ENCODE data around the gene ITK.

ITK gene

GRCh38 chr5:157283434-157283833, 102.8 kb downstream of the ITK start:
- WGBS (ENCODE audit: extremely low coverage, insufficient coverage, insufficient read length) = no CpG with 5 or more reads among the region's 3 CpGs
- Histone ChIP-seq H2AFZ (ENCODE audit: insufficient read depth, low read length, poor library complexity) (no peak overlapping the region), H3K9me3 (ENCODE audit: insufficient read depth, low read depth, low read length) (no peaks in the 10 kb centered on the region), H4K8ac (ENCODE audit: low read depth, low read length) (no peak overlapping the region), H2AK5ac (ENCODE audit: low read length) (no peak overlapping the region), H2BK120ac (ENCODE audit: insufficient read depth, low read length, poor library complexity) (no peak overlapping the region), H3K14ac (ENCODE audit: low read length) (no peak overlapping the region), H4K12ac (ENCODE audit: low read depth, low read length) (no peak overlapping the region), H2BK5ac (ENCODE audit: low read depth, low read length, poor library complexity) (no peak overlapping the region), H3K18ac (ENCODE audit: low read length) (no peak overlapping the region), H3K23ac (ENCODE audit: low read length) (no peak overlapping the region), H3K79me2 (ENCODE audit: control insufficient read depth, insufficient read depth, low read length, poor library complexity) (no peaks in the 10 kb centered on the region), H3K27me3 (ENCODE audit: insufficient read depth, low read length) (no peaks in the 10 kb centered on the region), H3K27ac (ENCODE audit: low read depth, low read length) (no peak overlapping the region), H3K4me3 (ENCODE audit: low read depth, low read length) (no peak overlapping the region), H3K4me1 (ENCODE audit: control insufficient read depth in 1 of 2, insufficient read depth in 2 of 2, low read length in 2 of 2) (no peaks in the 10 kb centered on the region), H3K9ac (ENCODE audit: low read length) (no peak overlapping the region), H4K91ac (ENCODE audit: low read depth, low read length) (no peak overlapping the region), H3K4me2 (ENCODE audit: low read length) (no peak overlapping the region), H3K79me1 (ENCODE audit: low read length) (no peaks in the 10 kb centered on the region), H3K36me3 (ENCODE audit: control insufficient read depth in 1 of 2, insufficient read depth in 2 of 2, low read length in 2 of 2) (no peaks in the 10 kb centered on the region), H2BK12ac (ENCODE audit: low read length) (no peak overlapping the region), H3K4ac (ENCODE audit: low read depth, low read length) (no peak overlapping the region)
- no peak for DNase-seq

- Histone ChIP-seq H3K79me2 (ENCODE audit: control insufficient read depth, insufficient read depth, low read length, poor library complexity) (no peaks in the 10 kb centered on the region), H3K9ac (ENCODE audit: low read length) (no peak overlapping the region), H3K14ac (ENCODE audit: low read length) (no peak overlapping the region), H3K4me1 (ENCODE audit: control insufficient read depth in 1 of 2, insufficient read depth in 2 of 2, low read length in 2 of 2) (no peaks in the 10 kb centered on the region), H3K4me2 (ENCODE audit: low read length) (no peak overlapping the region), H3K27ac (ENCODE audit: low read depth, low read length) (no peak overlapping the region), H3K4me3 (ENCODE audit: low read depth, low read length) (no peak overlapping the region), H2BK5ac (ENCODE audit: low read depth, low read length, poor library complexity) (no peak overlapping the region), H3K9me3 (ENCODE audit: insufficient read depth, low read depth, low read length) (no peaks in the 10 kb centered on the region), H3K23ac (ENCODE audit: low read length) (no peak overlapping the region), H3K36me3 (ENCODE audit: control insufficient read depth in 1 of 2, insufficient read depth in 2 of 2, low read length in 2 of 2) (no peaks in the 10 kb centered on the region), H2BK120ac (ENCODE audit: insufficient read depth, low read length, poor library complexity) (no peak overlapping the region), H3K27me3 (ENCODE audit: insufficient read depth, low read length) (no peaks in the 10 kb centered on the region), H2AK5ac (ENCODE audit: low read length) (no peak overlapping the region), H3K4ac (ENCODE audit: low read depth, low read length) (no peak overlapping the region), H2BK12ac (ENCODE audit: low read length) (no peak overlapping the region), H2AFZ (ENCODE audit: insufficient read depth, low read length, poor library complexity) (no peak overlapping the region), H4K12ac (ENCODE audit: low read depth, low read length) (no peak overlapping the region), H4K8ac (ENCODE audit: low read depth, low read length) (no peak overlapping the region), H3K79me1 (ENCODE audit: low read length) (no peaks in the 10 kb centered on the region), H4K91ac (ENCODE audit: low read depth, low read length) (no peak overlapping the region), H3K18ac (ENCODE audit: low read length) (no peak overlapping the region)
- WGBS (ENCODE audit: extremely low coverage, insufficient coverage, insufficient read length) = no CpG with 5 or more reads among the region's 6 CpGs
- DNase-seq = no peak
Observed at GRCh38 chr5:157284458-157285212, 104.0 kb downstream of the ITK start.

GRCh38 chr5:157285310-157286035, 104.8 kb downstream of the ITK start:
- no peaks in the 10 kb centered on the region for H3K79me1 ChIP-seq (ENCODE audit: low read length)
- H2BK120ac ChIP-seq (ENCODE audit: insufficient read depth, low read length, poor library complexity) = no peak overlapping the region
- H3K27me3 ChIP-seq (ENCODE audit: insufficient read depth, low read length) = no peaks in the 10 kb centered on the region
- H3K4me3 ChIP-seq (ENCODE audit: low read depth, low read length) = no peak overlapping the region
- no peak overlapping the region for H4K91ac ChIP-seq (ENCODE audit: low read depth, low read length)
- H3K27ac ChIP-seq (ENCODE audit: low read depth, low read length) = no peak overlapping the region
- H3K9me3 ChIP-seq (ENCODE audit: insufficient read depth, low read depth, low read length) = no peaks in the 10 kb centered on the region
- H3K14ac ChIP-seq (ENCODE audit: low read length) = no peak overlapping the region
- no peak overlapping the region for H3K18ac ChIP-seq (ENCODE audit: low read length)
- H3K23ac ChIP-seq (ENCODE audit: low read length) = no peak overlapping the region
- WGBS (ENCODE audit: extremely low coverage, insufficient coverage, insufficient read length) = no CpG with 5 or more reads among the region's 10 CpGs
- H3K36me3 ChIP-seq (ENCODE audit: control insufficient read depth in 1 of 2, insufficient read depth in 2 of 2, low read length in 2 of 2) = no peaks in the 10 kb centered on the region
- H4K8ac ChIP-seq (ENCODE audit: low read depth, low read length) = no peak overlapping the region
- no peak overlapping the region for H2BK12ac ChIP-seq (ENCODE audit: low read length)
- no peaks in the 10 kb centered on the region for H3K79me2 ChIP-seq (ENCODE audit: control insufficient read depth, insufficient read depth, low read length, poor library complexity)
- DNase-seq = no peak
- H3K4me2 ChIP-seq (ENCODE audit: low read length) = no peak overlapping the region
- H2BK5ac ChIP-seq (ENCODE audit: low read depth, low read length, poor library complexity) = no peak overlapping the region
- no peak overlapping the region for H2AK5ac ChIP-seq (ENCODE audit: low read length)
- H4K12ac ChIP-seq (ENCODE audit: low read depth, low read length) = no peak overlapping the region
- peaks cover 7% of the 10 kb centered on the region in 2 experiments for H3K4me1 ChIP-seq (ENCODE audit: control insufficient read depth in 1 of 2, insufficient read depth in 2 of 2, low read length in 2 of 2)
- H3K9ac ChIP-seq (ENCODE audit: low read length) = no peak overlapping the region
- no peak overlapping the region for H2AFZ ChIP-seq (ENCODE audit: insufficient read depth, low read length, poor library complexity)
- H3K4ac ChIP-seq (ENCODE audit: low read depth, low read length) = no peak overlapping the region

- H2BK5ac ChIP-seq (ENCODE audit: low read depth, low read length, poor library complexity) = no peak overlapping the region
- H2AK5ac ChIP-seq (ENCODE audit: low read length) = no peak overlapping the region
- H3K18ac ChIP-seq (ENCODE audit: low read length) = no peak overlapping the region
- no peak overlapping the region for H3K23ac ChIP-seq (ENCODE audit: low read length)
- peaks cover 12 to 14% of the 10 kb centered on the region in 2 experiments for H3K4me1 ChIP-seq (ENCODE audit: control insufficient read depth in 1 of 2, insufficient read depth in 2 of 2, low read length in 2 of 2)
- no peak overlapping the region for H2BK120ac ChIP-seq (ENCODE audit: insufficient read depth, low read length, poor library complexity)
- no peaks in the 10 kb centered on the region for H3K27me3 ChIP-seq (ENCODE audit: insufficient read depth, low read length)
- no CpG with 5 or more reads among the region's 7 CpGs for WGBS (ENCODE audit: extremely low coverage, insufficient coverage, insufficient read length)
- H3K9me3 ChIP-seq (ENCODE audit: insufficient read depth, low read depth, low read length) = no peaks in the 10 kb centered on the region
- H3K4me3 ChIP-seq (ENCODE audit: low read depth, low read length) = no peak overlapping the region
- no peak overlapping the region for H4K8ac ChIP-seq (ENCODE audit: low read depth, low read length)
- H4K12ac ChIP-seq (ENCODE audit: low read depth, low read length) = no peak overlapping the region
- no peak overlapping the region for H3K27ac ChIP-seq (ENCODE audit: low read depth, low read length)
- no peak overlapping the region for H3K4me2 ChIP-seq (ENCODE audit: low read length)
- peak in 1 of 2 donors; percentile 28 for DNase-seq
- H3K79me2 ChIP-seq (ENCODE audit: control insufficient read depth, insufficient read depth, low read length, poor library complexity) = no peaks in the 10 kb centered on the region
- H3K4ac ChIP-seq (ENCODE audit: low read depth, low read length) = no peak overlapping the region
- H2BK12ac ChIP-seq (ENCODE audit: low read length) = no peak overlapping the region
- H3K36me3 ChIP-seq (ENCODE audit: control insufficient read depth in 1 of 2, insufficient read depth in 2 of 2, low read length in 2 of 2) = no peaks in the 10 kb centered on the region
- H3K14ac ChIP-seq (ENCODE audit: low read length) = no peak overlapping the region
- no peak overlapping the region for H2AFZ ChIP-seq (ENCODE audit: insufficient read depth, low read length, poor library complexity)
- no peaks in the 10 kb centered on the region for H3K79me1 ChIP-seq (ENCODE audit: low read length)
- H3K9ac ChIP-seq (ENCODE audit: low read length) = no peak overlapping the region
- H4K91ac ChIP-seq (ENCODE audit: low read depth, low read length) = no peak overlapping the region
Observed at GRCh38 chr5:157286761-157287211, 106.1 kb downstream of the ITK start.

Measured in trophoblast cell (in vitro differentiated cells and primary cell).